HFF-Myc (cell line): ENCODE results near the gene ENOX1.

Source experiments
- DNase-seq: peaks from one replicate; pipeline ENCODE4 v3.0.0-alpha.2; 2011; ENCODE audit warnings: low read depth; ENCODE audit errors: extremely low read depth
- H3K4me3 ChIP-seq: replicated peaks from 2 replicates; pipeline ENCODE4 v1.5.1; 2011; ENCODE audit warnings: low read depth, mild to moderate bottlenecking, control low read depth, low read length
- CTCF ChIP-seq: IDR thresholded peaks from 2 replicates; pipeline ENCODE4 v1.5.1; 2012; ENCODE audit warnings: mild to moderate bottlenecking, low read depth, low read length, control low read depth; ENCODE audit errors: missing control alignments

Gene ENOX1

GRCh38 chr13:43493496-43494000, 293.2 kb downstream of the ENOX1 start:
- TF ChIP-seq CTCF = no peak
- DNase-seq = no peak
- no peak overlapping the region for H3K4me3 ChIP-seq

GRCh38 chr13:43492745-43493144, 294.0 kb downstream of the ENOX1 start:
- DNase-seq = no peak
- no peak overlapping the region for H3K4me3 ChIP-seq
- TF ChIP-seq CTCF = no peak

- no peak for DNase-seq
- no peak for TF ChIP-seq CTCF
- H3K4me3 ChIP-seq = no peak overlapping the region
Measured at GRCh38 chr13:43492311-43492710, 294.5 kb downstream of the ENOX1 start.

- TF ChIP-seq CTCF = no peak
- peak; percentile 22 for DNase-seq
Measured at GRCh38 chr13:43489233-43489632, 297.5 kb downstream of the ENOX1 start.

GRCh38 chr13:43487885-43488284, 298.9 kb downstream of the ENOX1 start:
- no peak for DNase-seq
- TF ChIP-seq CTCF = no peak

More at GRCh38 chr13:43489233-43489632, 297.5 kb downstream of the ENOX1 start:
- no peak overlapping the region for H3K4me3 ChIP-seq

GRCh38 chr13:43487461-43487860, 299.3 kb downstream of the ENOX1 start:
- no peak for TF ChIP-seq CTCF
- H3K4me3 ChIP-seq = no peak overlapping the region
- no peak for DNase-seq

More at GRCh38 chr13:43487885-43488284, 298.9 kb downstream of the ENOX1 start:
- no peak overlapping the region for H3K4me3 ChIP-seq
